GM19468 (cell line): ENCODE data around the gene HMG20A.

Source experiments
- ATAC-seq: cut with Tn5 transposase; IDR thresholded peaks from one replicate; pipeline ENCODE4 v1.9.1; 2021; ENCODE audit warnings: mild to moderate bottlenecking, moderate library complexity, moderate number of reproducible peaks; ENCODE audit not compliant: unreplicated experiment; ENCODE audit errors: extremely low read depth

HMG20A gene

GRCh38 chr15:77420610-77421369 lies at the start of gene HMG20A:
Gene HMG20A (plus strand): TSS chr15:77420888. CDS start chr15:77458408, 37,520 bp downstream.
- peak; percentile 1 for ATAC-seq

- no peak for ATAC-seq
These were observed 48.7 kb upstream of the HMG20A start for GRCh38 chr15:77371850-77372563.

- no peak for ATAC-seq
These were observed 47.2 kb upstream of the HMG20A start for GRCh38 chr15:77373441-77373840.

- ATAC-seq = no peak
These were observed 45.6 kb upstream of the HMG20A start for GRCh38 chr15:77375133-77375532.

- no peak for ATAC-seq
These were observed 43.9 kb upstream of the HMG20A start for GRCh38 chr15:77376770-77377169.

GRCh38 chr15:77380033-77380432 lies 40.7 kb upstream of the HMG20A start:
- no peak for ATAC-seq

GRCh38 chr15:77384086-77384485 lies 36.6 kb upstream of the HMG20A start:
- ATAC-seq = no peak

GRCh38 chr15:77384589-77385359 lies 35.9 kb upstream of the HMG20A start:
- ATAC-seq = no peak

- no peak for ATAC-seq
These were observed 34.1 kb upstream of the HMG20A start for GRCh38 chr15:77386626-77387025.

GRCh38 chr15:77387365-77388105 lies 33.2 kb upstream of the HMG20A start:
- no peak for ATAC-seq

GRCh38 chr15:77391372-77391951 lies 29.2 kb upstream of the HMG20A start:
- ATAC-seq = no peak

- no peak for ATAC-seq
These were observed 27.8 kb upstream of the HMG20A start for GRCh38 chr15:77392762-77393470.

GRCh38 chr15:77393471-77393840 lies 27.2 kb upstream of the HMG20A start:
- no peak for ATAC-seq

- ATAC-seq = no peak
These were observed 25.5 kb upstream of the HMG20A start for GRCh38 chr15:77395013-77395774.

GRCh38 chr15:77396692-77397091 lies 24.0 kb upstream of the HMG20A start:
- no peak for ATAC-seq

GRCh38 chr15:77398927-77399326 lies 21.8 kb upstream of the HMG20A start:
- no peak for ATAC-seq

- no peak for ATAC-seq
These were observed 20.4 kb upstream of the HMG20A start for GRCh38 chr15:77400258-77400657.

- no peak for ATAC-seq
These were observed 17.8 kb upstream of the HMG20A start for GRCh38 chr15:77402740-77403379.
